GM12872 (cell line): Measurements from ENCODE around the gene SF3B3.
A peak's percentile ranks its signal among the peaks of the same experiment; 100 is the strongest.

Experiments used
- TF ChIP-seq, protein P1 (sequence below): IDR thresholded peaks from 3 replicates; pipeline ENCODE4 v1.5.1; 2011; ENCODE audit warnings: low read depth, mild to moderate bottlenecking, low read length, moderate library complexity; ENCODE audit not compliant: insufficient read depth

Gene SF3B3

DNA sequence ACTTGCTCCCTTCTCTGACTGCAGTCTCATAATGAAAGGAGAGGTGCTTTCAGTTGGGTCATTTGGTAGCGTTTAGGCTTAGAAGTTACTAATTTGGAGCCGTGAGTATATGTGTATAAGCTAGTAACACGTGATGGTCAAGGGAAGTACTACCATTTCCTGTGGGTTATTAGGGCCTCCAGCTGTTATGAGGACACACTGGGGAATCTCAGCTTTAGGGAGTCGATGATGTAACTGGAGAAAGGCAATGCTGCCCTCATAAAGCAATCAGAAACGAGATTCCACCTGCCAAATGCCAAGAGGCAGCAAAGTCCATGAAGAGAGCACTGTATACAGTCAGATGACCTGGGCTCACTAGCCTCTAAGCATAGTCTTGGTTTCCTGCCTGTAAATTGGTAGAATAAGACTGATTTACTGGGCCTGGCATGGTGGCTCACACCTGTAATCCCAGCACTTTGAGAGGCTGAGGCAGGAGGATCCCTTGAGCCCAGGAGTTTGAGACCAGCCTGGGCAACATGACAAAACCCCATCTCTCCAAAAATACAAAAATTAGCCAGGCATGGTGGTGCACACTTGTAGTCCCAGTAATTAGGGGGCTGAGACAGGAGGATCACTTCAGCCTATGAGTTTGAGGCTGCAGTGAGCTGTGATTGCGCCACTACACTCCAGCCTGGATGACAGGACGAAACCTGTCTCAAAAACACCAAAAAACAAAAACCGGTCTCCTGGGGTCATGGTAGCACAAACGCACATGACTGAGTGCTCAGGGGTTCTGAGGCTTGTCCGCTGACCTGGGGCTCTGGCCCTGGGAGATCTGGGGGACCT, 53.0 kb downstream of the SF3B3 start:
- TF ChIP-seq, protein P1, sequence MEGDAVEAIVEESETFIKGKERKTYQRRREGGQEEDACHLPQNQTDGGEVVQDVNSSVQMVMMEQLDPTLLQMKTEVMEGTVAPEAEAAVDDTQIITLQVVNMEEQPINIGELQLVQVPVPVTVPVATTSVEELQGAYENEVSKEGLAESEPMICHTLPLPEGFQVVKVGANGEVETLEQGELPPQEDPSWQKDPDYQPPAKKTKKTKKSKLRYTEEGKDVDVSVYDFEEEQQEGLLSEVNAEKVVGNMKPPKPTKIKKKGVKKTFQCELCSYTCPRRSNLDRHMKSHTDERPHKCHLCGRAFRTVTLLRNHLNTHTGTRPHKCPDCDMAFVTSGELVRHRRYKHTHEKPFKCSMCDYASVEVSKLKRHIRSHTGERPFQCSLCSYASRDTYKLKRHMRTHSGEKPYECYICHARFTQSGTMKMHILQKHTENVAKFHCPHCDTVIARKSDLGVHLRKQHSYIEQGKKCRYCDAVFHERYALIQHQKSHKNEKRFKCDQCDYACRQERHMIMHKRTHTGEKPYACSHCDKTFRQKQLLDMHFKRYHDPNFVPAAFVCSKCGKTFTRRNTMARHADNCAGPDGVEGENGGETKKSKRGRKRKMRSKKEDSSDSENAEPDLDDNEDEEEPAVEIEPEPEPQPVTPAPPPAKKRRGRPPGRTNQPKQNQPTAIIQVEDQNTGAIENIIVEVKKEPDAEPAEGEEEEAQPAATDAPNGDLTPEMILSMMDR, result no peak

DNA sequence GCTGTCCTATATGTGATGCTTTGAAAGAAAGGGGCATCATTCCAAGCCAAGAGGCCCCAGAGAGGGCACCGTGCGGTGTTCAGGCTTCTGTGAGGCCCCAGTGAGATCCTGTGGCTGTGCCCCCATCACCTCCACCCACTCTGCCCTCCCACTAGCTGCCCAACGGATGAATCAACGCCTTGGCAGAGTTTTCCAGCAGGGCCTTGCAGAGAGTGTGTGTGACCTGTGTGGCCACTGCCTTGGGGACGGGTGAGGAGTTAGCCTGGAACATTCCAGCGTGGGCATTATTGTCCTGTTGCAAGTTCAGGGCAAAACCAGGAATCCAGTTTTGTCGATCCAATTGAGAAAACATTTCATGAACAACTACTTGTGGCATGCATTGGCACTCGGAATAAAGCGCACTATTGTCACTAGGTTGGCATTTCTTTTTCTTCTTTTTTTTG, 53.7 kb downstream of the SF3B3 start:
- TF ChIP-seq, protein P1, result no peak

DNA sequence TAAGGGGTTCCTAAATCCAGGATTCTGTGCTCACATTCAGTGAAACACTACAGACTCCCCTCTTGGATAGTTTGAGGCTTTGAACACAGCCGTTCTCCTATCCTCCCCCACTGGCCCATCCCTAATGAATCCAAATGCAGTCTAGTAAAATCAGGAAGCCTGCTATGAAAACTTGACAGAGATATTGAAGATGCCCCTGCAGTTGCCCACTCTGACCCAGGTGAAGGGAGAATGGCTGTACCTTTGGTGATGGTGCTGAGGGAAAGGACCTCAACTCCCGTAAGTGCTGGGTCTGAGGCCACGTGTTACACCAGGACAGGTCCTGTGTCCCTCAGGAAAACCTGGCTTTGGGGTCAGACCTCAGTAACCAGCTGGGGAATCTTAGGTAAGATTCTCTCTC, 54.4 kb downstream of the SF3B3 start:
- TF ChIP-seq, protein P1, result no peak

DNA sequence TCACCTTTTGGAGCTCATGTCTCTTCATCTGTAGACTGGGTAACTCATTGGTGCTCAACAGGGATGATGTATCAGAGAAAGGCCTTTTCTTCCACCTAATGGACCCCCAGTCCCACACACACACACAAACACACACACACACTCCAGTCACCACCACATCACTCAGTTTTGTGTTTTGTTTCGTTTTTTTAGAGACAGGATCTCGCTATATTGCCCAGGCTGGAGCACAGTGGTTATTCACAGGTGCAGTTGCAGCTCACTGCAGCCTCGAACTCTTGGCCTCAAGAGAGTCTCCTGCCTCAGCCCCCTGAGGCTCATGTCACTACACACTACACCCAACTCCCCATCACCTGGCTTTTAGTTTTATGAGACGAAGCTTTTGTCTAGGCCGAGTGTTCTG, 55.6 kb downstream of the SF3B3 start:
- TF ChIP-seq, protein P1, result no peak

DNA sequence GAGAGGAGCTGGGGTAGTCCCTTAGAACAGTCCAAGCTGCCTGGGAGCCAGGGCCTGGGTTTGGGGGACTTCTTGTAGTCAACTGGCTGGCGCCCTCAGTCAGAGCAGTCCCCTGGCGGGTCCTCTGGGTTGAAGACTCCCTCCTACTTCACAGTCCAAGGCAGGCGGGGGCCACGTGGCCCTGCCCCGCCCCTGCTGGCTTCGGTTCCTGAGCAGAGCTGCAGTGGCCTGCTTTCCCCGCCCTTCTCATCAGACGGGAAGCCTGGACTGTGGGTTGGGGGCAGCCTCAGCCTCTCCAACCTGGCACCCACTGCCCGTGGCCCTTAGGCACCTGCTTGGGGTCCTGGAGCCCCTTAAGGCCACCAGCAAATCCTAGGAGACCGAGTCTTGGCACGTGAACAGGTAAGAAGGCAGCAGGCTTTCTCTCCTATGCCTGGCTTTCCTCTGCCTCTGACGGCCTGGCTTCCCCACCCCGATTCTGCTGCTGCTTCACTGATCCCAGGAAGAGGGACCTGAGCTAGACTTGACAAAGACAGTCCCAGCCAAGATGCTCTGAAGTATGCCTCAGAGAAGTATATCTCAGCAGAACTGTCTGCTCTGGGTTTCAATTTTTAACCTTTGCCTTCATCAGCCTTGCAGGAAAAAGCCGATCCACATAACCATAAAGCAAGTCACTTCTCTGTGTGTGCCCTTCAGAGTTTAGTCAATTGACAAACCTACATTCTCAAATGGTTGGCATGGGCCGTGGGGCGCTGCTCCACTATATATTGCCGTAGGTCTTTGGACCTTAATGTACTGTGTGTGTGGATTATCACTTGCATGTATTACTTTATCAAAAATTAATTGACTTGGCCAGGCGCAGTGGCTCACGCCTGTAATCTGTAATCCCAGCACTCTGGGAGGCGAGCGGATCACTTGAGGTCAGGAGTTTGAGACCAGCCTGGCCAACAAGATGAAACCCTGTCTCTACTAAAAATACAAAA, 56.3 kb downstream of the SF3B3 start:
- TF ChIP-seq, protein P1, result no peak

DNA sequence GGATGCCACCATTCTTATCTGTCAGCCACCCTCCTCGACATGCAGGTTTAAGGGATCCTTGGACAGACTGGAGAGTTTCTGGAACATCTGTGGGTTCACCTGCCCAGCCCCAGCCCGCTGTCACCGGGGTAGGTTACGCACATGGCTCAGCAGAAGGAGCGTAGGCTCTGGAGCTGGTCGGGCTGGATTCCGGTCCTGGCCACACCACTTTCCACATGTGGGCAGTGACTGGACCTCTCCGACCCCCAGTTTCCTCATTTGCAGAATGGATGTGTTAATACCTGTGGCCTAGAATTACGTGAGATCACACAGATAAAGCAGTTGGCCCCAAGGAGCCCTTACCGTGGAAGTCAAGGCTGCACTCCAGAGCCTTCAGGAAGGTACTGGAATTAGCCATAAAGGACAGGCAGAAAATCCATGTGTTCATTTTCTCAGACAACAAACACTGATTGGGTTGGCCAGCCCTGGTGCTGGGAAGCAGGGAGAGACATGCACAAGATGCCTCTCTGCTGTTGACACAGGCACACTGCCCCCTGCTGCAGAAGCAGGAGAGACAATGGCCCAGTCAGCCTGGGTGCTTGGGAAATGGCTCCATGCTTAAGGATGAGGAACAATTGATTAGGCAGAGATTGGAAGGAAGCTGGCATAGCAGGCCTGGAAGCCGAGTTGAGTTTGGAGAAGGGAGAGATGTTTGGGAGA, 58.8 kb downstream of the SF3B3 start:
- TF ChIP-seq, protein P1, result peak; percentile 50
